Transverse colon (tissue), 4 donors: ENCODE data around the gene UBAP2L. TPM values are rescaled to one million over a fixed set of nuclear protein-coding genes. Genes with fewer than 3 reads are reported as not detected.

Experiments used
- DNase-seq: peaks from one replicate; pipeline ENCODE4 v3.0.0-alpha.2; 2019
- H3K27ac ChIP-seq, 4 donors: fragments of 200-600 bp; sonication (generic); 2 replicates each; pipeline ENCODE4 v1.5.1; 2016 to 2018; ENCODE audit warnings: inconsistent platforms in 4 of 4
- H3K27me3 ChIP-seq: fragments of 200-600 bp; sonication (generic); 2 replicates; pipeline ENCODE4 v1.5.1; 2017; ENCODE audit warnings: inconsistent platforms
- H3K36me3 ChIP-seq, 4 donors: fragments of 200-600 bp; sonication (generic); 2 replicates each; pipeline ENCODE4 v1.5.1; 2017 to 2019; ENCODE audit warnings: inconsistent platforms in 4 of 4
- H3K4me1 ChIP-seq, 4 donors: fragments of 200-600 bp; sonication (generic); 2 replicates each; pipeline ENCODE4 v1.5.1; 2017 to 2020; ENCODE audit warnings: inconsistent platforms in 4 of 4
- H3K4me3 ChIP-seq, 4 donors: fragments of 200-600 bp; sonication (generic); 1 replicate in 1 of 4; 2 replicates in 3 of 4; pipeline versions ENCODE4 v1.5.1 to v1.6.1; 2017 to 2019; ENCODE audit warnings: inconsistent platforms in 4 of 4
- H3K9me3 ChIP-seq, 2 donors: fragments of 200-600 bp; sonication (generic); 2 replicates each; pipeline ENCODE4 v1.5.1; 2017 to 2019; ENCODE audit warnings: inconsistent platforms in 2 of 2
- CTCF ChIP-seq, 5 experiments: fragments of 200-600 bp in 3 of 5; fragments of 450-650 bp in 2 of 5; sonication (generic) in 3 of 5; IDR thresholded peaks; 1 replicate in 2 of 5; 2 replicates in 3 of 5; pipeline ENCODE4 v1.5.1; 2016 to 2017; ENCODE audit warnings: antibody characterized with exemption in 5 of 5, inconsistent platforms in 3 of 5, mild to moderate bottlenecking in 2 of 5, moderate library complexity in 1 of 5
- EP300 ChIP-seq: sonication (generic); formaldehyde crosslinking; IDR thresholded peaks from one replicate; pipeline ENCODE4 v1.6.1; 2017; ENCODE audit warnings: antibody characterized with exemption, low read depth
- POLR2A ChIP-seq: fragments of 450-650 bp; IDR thresholded peaks from one replicate; pipeline ENCODE4 v1.6.1; 2016; ENCODE audit warnings: antibody characterized with exemption, mild to moderate bottlenecking, moderate library complexity
- POLR2AphosphoS5 ChIP-seq, 3 donors: sonication (generic); formaldehyde crosslinking; IDR thresholded peaks; one replicate each; pipeline ENCODE4 v1.6.1; 2016; ENCODE audit warnings: antibody characterized with exemption in 3 of 3
- WGBS, 2 donors: methylation state at CpG; one replicate each; pipeline ENCODE4 v1.1.5; 2018; ENCODE audit warnings: low coverage in 1 of 2; 5-methylcytosine and 5-hydroxymethylcytosine counted together
- in situ Hi-C, 4 donors: fragments of 200-750 bp; cut with MboI; loops; one replicate each; pipeline versions ENCODE4 v1.15.0 to v1.15.1; 2017; ENCODE audit warnings: low sequenced_read_pairs in 3 of 4, low pct_ligation_motif_present in 1 of 4, low pct_unique_long_range_greater_than_20kb in 1 of 4
- intact Hi-C: fragments of 100-400 bp; cut with DNase I; formaldehyde crosslinking; loops from one replicate; pipeline ENCODE4 v1.15.1; 2023; ENCODE audit warnings: low total_unique reads
- total RNA-seq, 4 donors: library from RNA; depleted of rRNA; stranded (reverse); fragments of >200 nt; gene quantifications; one replicate each; pipeline ENCODE4 v1.1.0, GENCODE V29; 2016

The UBAP2L gene
- total RNA-seq, 4 donors from 2014 or later = 42.4 to 62.0 (median 50.6) TPM

DNA sequence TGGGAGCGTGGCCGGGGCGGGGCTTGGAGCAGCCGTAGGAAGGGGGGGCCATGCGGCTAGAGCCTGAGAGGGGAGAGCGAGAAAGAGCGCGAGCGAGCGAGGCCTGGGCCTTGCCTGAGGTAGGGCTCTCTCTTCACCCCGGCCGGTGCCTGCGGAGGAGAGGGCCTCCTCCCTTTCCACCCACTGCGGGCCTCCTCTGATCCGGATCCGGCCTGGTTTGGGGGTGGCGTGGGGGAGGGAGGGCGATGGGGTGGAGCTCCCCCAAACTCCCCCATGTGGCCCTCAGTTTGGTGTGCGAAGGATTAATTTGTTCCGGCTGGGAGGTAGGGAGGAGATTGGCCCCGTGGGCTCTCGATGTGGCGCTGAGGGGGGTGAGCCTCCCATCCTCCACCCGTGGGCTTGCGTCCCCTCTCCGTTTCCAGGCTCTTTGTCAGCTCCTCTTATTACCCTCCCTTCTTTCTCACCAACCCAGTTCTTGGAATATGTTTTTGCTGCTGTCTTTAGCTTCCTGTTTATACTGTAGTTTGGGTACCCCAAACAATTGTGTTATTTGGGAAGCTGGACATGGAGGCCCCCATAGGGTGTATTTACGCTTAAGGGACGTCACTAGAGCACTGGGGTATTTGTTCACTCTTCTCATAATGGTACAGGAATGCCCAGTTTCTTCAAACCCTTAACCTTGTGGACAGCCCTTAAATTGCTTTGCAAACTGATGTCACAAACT lies 685 bp downstream of the UBAP2L start:
- Histone ChIP-seq H3K27me3 (no peaks in the 10 kb centered on the region), H3K36me3 (peaks cover 0 to 17% (median 5%) of the 10 kb centered on the region in 4 donors), H3K9me3 (no peaks in the 10 kb centered on the region), H3K4me3 (peak overlapping the region; percentile 67 to 91 (median 78)), H3K27ac (peak overlapping the region; percentile 92 to 99 (median 98)), H3K4me1 (peaks cover 11 to 56% (median 42%) of the 10 kb centered on the region in 4 donors)
- 0% methylated on average over 2 to 26 of the region's 28 CpGs for WGBS, 2 donors
- intact Hi-C loops = no loop called here
- TF ChIP-seq POLR2A = no peak
- TF ChIP-seq POLR2AphosphoS5 (IDR thresholded peaks at IDR 0.05) = no peak
- no peak for TF ChIP-seq CTCF (IDR thresholded peaks at IDR 0.05)
- TF ChIP-seq EP300 = no peak
- in situ Hi-C loops = no loop called here
- DNase-seq = peak; percentile 60

GRCh38 chr1:154222518-154222917 lies 1.8 kb downstream of the UBAP2L start:
- DNase-seq = no peak
- no peaks in the 10 kb centered on the region for H3K27me3 ChIP-seq
- H3K36me3 ChIP-seq = peaks cover 0 to 17% (median 5%) of the 10 kb centered on the region in 4 donors
- 98 to 100% methylated on average over 1 of the region's 1 CpG for WGBS, 2 donors
- in situ Hi-C loops (no loop called here), intact Hi-C loops (no loop called here)
- peaks cover 11 to 51% (median 41%) of the 10 kb centered on the region in 4 donors for H3K4me1 ChIP-seq
- H3K9me3 ChIP-seq = no peaks in the 10 kb centered on the region
- peak overlapping the region; percentile 92 to 99 (median 98) for H3K27ac ChIP-seq
- H3K4me3 ChIP-seq = peak overlapping the region in 1 of 4 donors; percentile 67
- TF ChIP-seq POLR2A (no peak), CTCF (IDR thresholded peaks at IDR 0.05) (no peak), POLR2AphosphoS5 (IDR thresholded peaks at IDR 0.05) (no peak), EP300 (no peak)

DNA sequence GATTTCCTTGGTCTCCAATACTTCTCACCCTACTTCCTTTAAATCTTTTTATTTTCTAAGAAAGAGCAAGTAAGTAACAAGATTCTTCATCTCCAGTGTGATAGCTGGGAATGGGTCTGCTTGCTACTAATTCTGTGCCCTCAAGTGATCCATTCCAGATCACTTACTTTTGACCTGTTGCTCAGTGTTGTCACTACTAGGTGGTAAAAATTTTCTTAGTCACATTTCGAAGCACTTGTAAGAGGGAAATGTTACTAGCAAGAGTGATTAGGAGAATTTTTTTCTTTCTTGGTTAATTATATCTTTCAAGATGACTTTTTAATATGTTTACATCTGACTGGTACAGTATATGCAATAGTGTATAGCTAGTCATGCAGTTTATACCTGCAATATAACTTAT lies 2.2 kb downstream of the UBAP2L start:
- Histone ChIP-seq H3K4me1 (peaks cover 11 to 47% (median 39%) of the 10 kb centered on the region in 4 donors), H3K36me3 (peaks cover 0 to 18% (median 3%) of the 10 kb centered on the region in 4 donors), H3K27me3 (no peaks in the 10 kb centered on the region), H3K27ac (peak overlapping the region in 2 of 4 donors; percentile 92 to 98), H3K4me3 (peak overlapping the region in 1 of 4 donors; percentile 67), H3K9me3 (no peaks in the 10 kb centered on the region)
- in situ Hi-C loops = no loop called here
- TF ChIP-seq CTCF (IDR thresholded peaks at IDR 0.05) = no peak
- no peak for TF ChIP-seq POLR2A
- no peak for TF ChIP-seq EP300
- TF ChIP-seq POLR2AphosphoS5 (IDR thresholded peaks at IDR 0.05) = no peak
- 79 to 81% methylated on average over 1 of the region's 1 CpG for WGBS, 2 donors
- no peak for DNase-seq
- intact Hi-C loops = no loop called here

DNA sequence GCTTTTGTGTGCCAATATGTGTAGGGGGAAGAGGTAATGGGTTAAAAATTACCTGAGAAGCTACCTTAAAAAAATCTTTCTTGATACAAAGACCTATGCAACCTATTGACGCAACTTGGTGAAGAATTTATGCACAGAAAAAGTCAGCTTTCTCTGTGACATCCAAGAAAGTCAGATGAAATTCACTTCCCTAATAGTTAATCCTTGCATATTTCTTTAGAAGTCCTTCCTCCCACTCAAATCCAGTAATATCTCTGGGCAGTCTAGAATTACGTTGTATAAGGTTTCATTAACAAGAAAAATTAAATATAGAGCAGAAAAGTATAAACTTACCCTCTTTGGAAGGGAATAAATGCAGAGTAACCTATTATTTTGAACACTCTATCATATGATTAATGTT lies 2.9 kb downstream of the UBAP2L start:
- TF ChIP-seq POLR2AphosphoS5 (IDR thresholded peaks at IDR 0.05) = no peak
- Histone ChIP-seq H3K27me3 (no peaks in the 10 kb centered on the region), H3K4me1 (peaks cover 7 to 40% (median 34%) of the 10 kb centered on the region in 4 donors), H3K9me3 (no peaks in the 10 kb centered on the region), H3K27ac (no peak overlapping the region), H3K36me3 (peaks cover 0 to 20% (median 5%) of the 10 kb centered on the region in 4 donors), H3K4me3 (no peak overlapping the region)
- DNase-seq = no peak
- intact Hi-C loops (no loop called here), in situ Hi-C loops (no loop called here)
- WGBS, 2 donors = 57 to 69% methylated on average over 2 of the region's 2 CpGs
